GM12891 (cell line): ENCODE data around the gene BMPER.

Source experiments
- POLR2A ChIP-seq: IDR thresholded peaks from 2 replicates; pipeline ENCODE4 v1.6.1; 2011; ENCODE audit warnings: low read depth, low read length, control low read depth
- POLR2AphosphoS5 ChIP-seq: IDR thresholded peaks from 2 replicates; pipeline ENCODE4 v1.6.1; 2011; ENCODE audit warnings: low read depth, low read length, control low read depth
- POU2F2 ChIP-seq: IDR thresholded peaks from 2 replicates; pipeline ENCODE4 v1.6.1; 2011; ENCODE audit warnings: low read depth, mild to moderate bottlenecking, control low read depth, low read length, moderate library complexity
- SPI1 ChIP-seq: IDR thresholded peaks from 2 replicates; pipeline ENCODE4 v1.6.1; 2011; ENCODE audit warnings: low read depth, low read length, control low read depth
- TAF1 ChIP-seq: IDR thresholded peaks from 2 replicates; pipeline ENCODE4 v1.6.1; 2011; ENCODE audit warnings: low read depth, low read length, control low read depth

DNA sequence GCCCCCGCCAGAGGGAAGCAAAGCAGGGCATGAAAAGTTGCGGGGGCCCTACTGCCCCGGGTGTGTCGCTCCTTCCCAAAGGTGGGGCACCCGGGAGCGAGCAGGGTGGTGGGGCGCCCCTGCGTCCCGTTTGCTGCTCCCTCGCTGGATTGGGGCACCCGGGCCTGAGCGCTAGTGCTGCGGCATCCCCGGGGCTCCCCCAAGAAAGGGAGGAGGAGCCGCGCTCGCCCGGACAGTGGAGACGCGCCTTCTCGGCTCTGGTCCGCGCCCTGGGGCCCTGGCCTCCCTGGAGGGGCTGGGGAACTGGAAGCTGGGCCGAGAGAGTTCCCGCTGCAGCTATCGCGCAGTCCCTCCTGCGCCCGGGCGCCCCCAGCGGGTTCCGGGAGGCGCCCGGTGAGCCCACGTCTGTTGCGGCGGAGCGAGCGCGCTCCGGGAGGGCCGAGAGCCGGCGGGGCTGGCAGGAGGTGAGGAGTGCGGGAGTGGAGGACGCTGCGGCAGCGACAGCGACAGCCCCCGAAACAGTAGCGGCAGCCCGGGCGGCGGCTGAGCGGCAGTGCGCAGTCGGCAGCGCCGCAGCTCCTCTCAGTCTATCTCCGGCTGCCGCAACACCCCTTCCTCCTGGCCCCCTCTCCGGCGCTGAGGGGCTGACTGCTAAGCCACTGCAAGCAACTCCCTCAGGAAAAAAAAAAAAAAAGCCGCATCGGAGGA, 504 bp upstream of the BMPER start:
- TF ChIP-seq POLR2A (no peak), SPI1 (no peak), POLR2AphosphoS5 (no peak), TAF1 (no peak), POU2F2 (no peak)
